Aorta (tissue), 5 donors: ENCODE measurements around the gene SUMF2. TPM values are rescaled to one million over a fixed set of nuclear protein-coding genes. Genes with fewer than 3 reads are reported as not detected.
"Not testable (repeated sequence)": the region's sequence is repeated elsewhere in the genome, so short reads cannot be mapped to it uniquely, and the experiment has no call there.

Experiments
- ATAC-seq: fragments of 200-7000 bp; cut with Tn5 transposase; one replicate; pipeline ENCODE4 v1.9.1; 2022; ENCODE audit warnings: moderate library complexity; ENCODE audit not compliant: low FRiP score
- DNase-seq, 2 donors: peaks; one replicate each; pipeline ENCODE4 v3.0.0-alpha.2; 2020
- H3K27ac ChIP-seq, 2 donors: one replicate each; pipeline ENCODE4 v1.5.1; 2013; ENCODE audit warnings: low read length in 2 of 2, mild to moderate bottlenecking in 2 of 2, moderate library complexity in 2 of 2, control low read depth in 1 of 2, inconsistent platforms in 1 of 2, low read depth in 1 of 2
- H3K27me3 ChIP-seq, 2 donors: one replicate each; pipeline ENCODE4 v1.6.1; 2013; ENCODE audit warnings: control low read depth in 1 of 2, low read length in 1 of 2, mild to moderate bottlenecking in 1 of 2, moderate library complexity in 1 of 2; ENCODE audit not compliant: insufficient read depth in 2 of 2, control insufficient read depth in 1 of 2
- H3K36me3 ChIP-seq, 2 donors: one replicate each; pipeline ENCODE4 v1.6.1; 2013; ENCODE audit warnings: control low read depth in 1 of 2, low read length in 1 of 2, mild to moderate bottlenecking in 1 of 2; ENCODE audit not compliant: insufficient read depth in 2 of 2, control insufficient read depth in 1 of 2
- H3K4me1 ChIP-seq, 2 donors: one replicate each; pipeline ENCODE4 v1.6.1; 2013; ENCODE audit warnings: low read length in 2 of 2, control low read depth in 1 of 2, mild to moderate bottlenecking in 1 of 2, moderate library complexity in 1 of 2; ENCODE audit not compliant: insufficient read depth in 2 of 2, control insufficient read depth in 1 of 2
- H3K4me3 ChIP-seq, 2 donors: one replicate each; pipeline ENCODE4 v1.5.1; 2013; ENCODE audit warnings: low read length in 2 of 2, control low read depth in 1 of 2, mild to moderate bottlenecking in 1 of 2
- H3K9me3 ChIP-seq: one replicate; pipeline ENCODE4 v1.6.1; 2013; ENCODE audit warnings: mild to moderate bottlenecking, low read length; ENCODE audit not compliant: control insufficient read depth
- WGBS, 2 donors: extraction: QIAGEN DNeasy Blood & Tissue Kit; methylation state at CpG; one replicate each; pipeline ENCODE4 v1.1.7; 2013; 5-methylcytosine and 5-hydroxymethylcytosine counted together
- intact Hi-C, 2 donors: fragments of 100-400 bp; cut with DNase I; formaldehyde crosslinking; loops; one replicate each; pipeline versions ENCODE4 v1.14.2 to v1.15.0; 2022
- polyA plus RNA-seq, 2 donors: library from polyadenylated mRNA; stranded (reverse); fragments of 200-250 nt; gene quantifications; one replicate each; pipeline ENCODE4 v1.2.3, GENCODE V29; 2013
- total RNA-seq, 2 donors: library from RNA; stranded (reverse); fragmentation: NEBNext Ultra II Directional; extraction: Animal tissue kit (Norgen Biotek cat#: 25700); gene quantifications; one replicate each; pipeline ENCODE4 v1.2.1, GENCODE V29; 2021
- donor health status: healthy with polysubstance abuse.
- donor health status: Bipolar disorder and iron deficiency.
- donor health status: DM: no; HTN: no; CAD: no.
- donor health status: DM: no; HTN: no; CAD: no.
- donor health status: DM: yes; HTN: yes; CAD: no.

Gene SUMF2
- total and polyA plus RNA-seq, 4 donors: 47.7 to 143 (median 107) TPM

GRCh38 chr7:56107954-56108258 is 43.8 kb downstream of the SUMF2 start:
- H3K27ac ChIP-seq: no peak overlapping the region
- H3K9me3 ChIP-seq: no peaks in the 10 kb centered on the region
- ATAC-seq (no peak), DNase-seq (no peak)
- intact Hi-C loops: loop anchor here (2.0 to 10.0 kb wide), 3 partner anchors 81 to 179 kb away; no protein-coding TSS in a partner anchor
- no peaks in the 10 kb centered on the region for H3K4me1 ChIP-seq
- WGBS, 2 donors: 91 to 98% methylated on average over 1 of the region's 1 CpG
- H3K27me3 ChIP-seq: no peaks in the 10 kb centered on the region
- H3K36me3 ChIP-seq: peaks cover 0 to 2% of the 10 kb centered on the region in 2 donors
- H3K4me3 ChIP-seq: no peak overlapping the region

GRCh38 chr7:56110611-56111010 is 46.5 kb downstream of the SUMF2 start:
- DNase-seq: no peak
- ATAC-seq: no peak
- Histone ChIP-seq H3K36me3 (no peaks in the 10 kb centered on the region), H3K27ac (no peak overlapping the region), H3K4me1 (no peaks in the 10 kb centered on the region), H3K4me3 (no peak overlapping the region), H3K9me3 (no peaks in the 10 kb centered on the region), H3K27me3 (no peaks in the 10 kb centered on the region)
- intact Hi-C loops: loop anchor here in 1 of 2 donors (10.0 kb wide), 1 partner anchor 64 kb away; no protein-coding TSS in a partner anchor
- WGBS, 2 donors: 74 to 77% methylated on average over 1 of the region's 1 CpG

DNA sequence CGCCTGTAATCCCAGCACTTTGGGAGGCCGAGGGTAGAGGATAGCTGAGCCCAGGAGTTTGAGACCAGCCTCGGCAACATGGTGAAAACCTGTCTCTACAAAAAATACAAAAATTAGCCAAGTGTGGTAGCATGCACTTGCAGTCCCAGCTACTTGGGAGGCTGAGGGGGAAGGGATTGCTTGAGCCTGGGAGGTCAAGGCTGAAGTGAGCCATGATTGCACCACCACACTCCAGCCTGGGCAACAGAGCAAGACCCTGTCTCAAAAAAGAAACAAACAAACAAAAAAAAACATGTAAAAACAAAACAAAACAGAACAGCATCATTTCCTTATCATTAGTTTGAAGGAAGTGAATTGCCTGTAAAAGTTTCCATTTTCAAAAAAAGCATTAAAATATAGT is 48.2 kb downstream of the SUMF2 start:
- intact Hi-C loops: loop anchor here in 1 of 2 donors (10.0 kb wide), 1 partner anchor 63 kb away; no protein-coding TSS in a partner anchor
- not testable (repeated sequence) for H3K4me3 ChIP-seq, H3K27ac ChIP-seq, H3K27me3 ChIP-seq, H3K36me3 ChIP-seq, DNase-seq, ATAC-seq, H3K4me1 ChIP-seq, H3K9me3 ChIP-seq
- 92 to 93% methylated on average over 3 of the region's 3 CpGs for WGBS, 2 donors

DNA sequence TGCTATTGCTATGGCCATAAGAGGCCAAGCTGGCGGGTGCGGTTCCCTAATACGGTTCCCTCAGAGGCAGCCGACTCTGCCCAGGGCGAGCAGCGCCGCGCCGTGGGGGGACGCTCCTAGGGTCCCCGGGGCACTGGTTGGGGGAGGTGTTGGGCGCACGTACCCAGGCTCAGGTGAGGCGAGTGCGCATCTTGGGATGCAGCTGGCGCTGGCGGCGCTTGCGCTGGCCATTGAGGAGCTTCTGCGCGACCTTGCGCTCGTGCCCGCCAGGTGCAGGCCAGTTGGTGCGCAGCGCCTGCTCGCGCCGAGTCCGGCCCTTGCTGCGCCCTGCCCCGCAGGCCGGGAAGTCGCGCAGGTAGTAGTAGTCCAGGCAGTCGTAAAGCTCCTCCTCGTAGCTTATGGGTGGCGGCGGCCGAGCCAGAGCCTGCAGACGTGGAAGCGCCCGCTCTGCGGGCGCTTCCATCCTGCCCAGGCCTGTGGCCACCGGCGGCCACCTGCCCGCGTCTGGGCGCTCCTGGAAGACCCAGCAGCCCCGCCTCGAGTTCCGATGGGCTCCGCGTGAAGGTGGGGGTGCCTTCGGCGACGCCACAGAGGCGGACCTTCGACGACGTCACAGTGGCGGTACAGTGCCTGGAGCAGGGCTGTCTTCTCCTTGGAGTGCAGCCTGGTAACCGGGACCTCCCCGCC is 51.9 kb downstream of the SUMF2 start, which contains the start of gene NUPR2:
Gene NUPR2, minus strand, starts transcription at position 566 of the 687 bp plus-strand sequence. Its CDS starts 103 bp downstream, at position 463.
- Histone ChIP-seq H3K9me3 (no peaks in the 10 kb centered on the region), H3K4me3 (peak within 1 kb of the TSS; percentile 7 to 33), H3K27me3 (no peaks in the 10 kb centered on the region), H3K27ac (no peak within 1 kb of the TSS), H3K4me1 (no peaks in the 10 kb centered on the region), H3K36me3 (no peaks in the 10 kb centered on the region)
- WGBS, 2 donors: 4% methylated on average over 65 of the region's 65 CpGs
- DNase-seq (no peak), ATAC-seq (peak; percentile 50)
- intact Hi-C loops: loop anchor here (5.0 to 10.0 kb wide), 2 partner anchors 56 to 59 kb away; no protein-coding TSS in a partner anchor

- intact Hi-C loops: no loop called here
- no peak overlapping the region for H3K27ac ChIP-seq
- no peak for ATAC-seq
- no peak for DNase-seq
- H3K27me3 ChIP-seq: no peaks in the 10 kb centered on the region
- no peaks in the 10 kb centered on the region for H3K9me3 ChIP-seq
- no peak overlapping the region for H3K4me3 ChIP-seq
- H3K4me1 ChIP-seq: no peaks in the 10 kb centered on the region
- H3K36me3 ChIP-seq: no peaks in the 10 kb centered on the region
- WGBS, 2 donors: 88 to 93% methylated on average over 6 of the region's 6 CpGs
Observed at GRCh38 chr7:56121440-56121839, 57.4 kb downstream of the SUMF2 start.

DNA sequence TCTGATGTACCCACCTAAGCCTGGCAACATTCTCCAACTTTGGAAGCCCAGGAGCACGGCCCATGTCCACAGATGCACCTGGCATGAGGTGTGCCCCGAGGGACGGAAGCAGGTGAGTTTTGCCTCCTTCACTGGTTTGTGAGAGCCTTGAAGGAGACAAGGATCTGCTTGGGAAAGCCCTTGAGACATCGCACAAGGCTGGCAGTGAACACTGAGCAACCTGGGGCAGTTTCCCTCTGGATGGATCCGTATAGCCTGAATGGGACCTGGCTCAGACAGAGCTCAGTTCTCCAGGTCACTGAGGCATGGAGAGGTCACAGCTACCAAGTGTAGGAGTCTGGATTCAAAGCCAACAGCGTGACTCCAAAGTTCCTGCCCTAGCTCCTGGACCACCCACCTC is 60.9 kb downstream of the SUMF2 start:
- no peak overlapping the region for H3K4me3 ChIP-seq

DNA sequence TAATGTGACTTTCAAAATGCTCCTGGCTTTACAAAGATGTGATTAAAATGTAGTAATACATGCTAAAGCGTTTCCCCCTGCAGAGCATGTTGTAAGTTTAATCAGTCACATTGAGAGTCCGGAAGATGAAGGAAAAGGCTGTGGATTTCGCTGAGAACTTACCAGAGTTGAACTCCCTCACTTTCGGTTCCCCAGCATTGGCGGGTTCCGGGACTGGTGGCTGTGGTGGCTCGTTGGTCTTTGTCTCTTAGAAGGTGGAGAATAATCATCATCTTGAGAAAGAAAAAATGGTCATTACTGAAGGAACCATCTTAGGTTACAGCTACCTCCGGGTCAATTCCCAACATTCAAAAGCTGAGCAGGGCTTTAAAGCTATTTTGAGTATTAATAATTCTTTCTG is 61.7 kb downstream of the SUMF2 start:
- Histone ChIP-seq H3K27me3 (no peaks in the 10 kb centered on the region), H3K9me3 (no peaks in the 10 kb centered on the region), H3K4me3 (no peak overlapping the region), H3K36me3 (no peaks in the 10 kb centered on the region), H3K4me1 (no peaks in the 10 kb centered on the region), H3K27ac (no peak overlapping the region)
- no peak for ATAC-seq
- DNase-seq: no peak
- intact Hi-C loops: no loop called here
- WGBS, 2 donors: 74 to 80% methylated on average over 8 of the region's 8 CpGs

More for the DNA sequence above, 60.9 kb downstream of the SUMF2 start:
- Histone ChIP-seq H3K27ac (no peak overlapping the region), H3K4me1 (no peaks in the 10 kb centered on the region), H3K27me3 (no peaks in the 10 kb centered on the region), H3K36me3 (no peaks in the 10 kb centered on the region), H3K9me3 (no peaks in the 10 kb centered on the region)
- DNase-seq (no peak), ATAC-seq (no peak)
- intact Hi-C loops: no loop called here
- WGBS, 2 donors: 70 to 72% methylated on average over 6 of the region's 6 CpGs

GRCh38 chr7:56127241-56127975 is 63.3 kb downstream of the SUMF2 start:
- Histone ChIP-seq H3K36me3 (no peaks in the 10 kb centered on the region), H3K9me3 (no peaks in the 10 kb centered on the region), H3K4me3 (no peak overlapping the region), H3K27ac (no peak overlapping the region), H3K4me1 (no peaks in the 10 kb centered on the region), H3K27me3 (no peaks in the 10 kb centered on the region)
- no peak for DNase-seq
- no peak for ATAC-seq
- intact Hi-C loops: no loop called here
- WGBS, 2 donors: 64 to 65% methylated on average over 7 of the region's 7 CpGs
